ENCODE data around the gene GJB3.

- TF ChIP-seq CTCF (optimal IDR thresholded peaks at IDR 0.05 in 1 of 3, IDR thresholded peaks at IDR 0.05 in 1 of 3, conservative IDR thresholded peaks at IDR 0.05 in 1 of 3; ENCODE audit: extremely low read depth in 1 of 3, insufficient read depth in 2 of 3, low read length in 3 of 3) (no peak), EZH2 (IDR thresholded peaks at IDR 0.05; ENCODE audit: low read length) (no peak)
These were observed 34.0 kb upstream of the GJB3 start for GRCh38 chr1:34746785-34747637.

Measured in keratinocyte (primary cell).